Fibroblast of skin of left quadriceps (primary cell): ENCODE data around the gene EPB41L2.
"Not testable (repeated sequence)": the region's sequence is repeated elsewhere in the genome, so short reads cannot be mapped to it uniquely, and the experiment has no call there.

Experiments used
- DNase-seq, 2 experiments: peaks; one replicate each; pipeline ENCODE4 v3.0.0-alpha.2; 2013; ENCODE audit warnings: low read depth in 2 of 2

The EPB41L2 gene

GRCh38 chr6:131003488-131004386, 59.3 kb downstream of the EPB41L2 start:
- no peak for DNase-seq

DNA sequence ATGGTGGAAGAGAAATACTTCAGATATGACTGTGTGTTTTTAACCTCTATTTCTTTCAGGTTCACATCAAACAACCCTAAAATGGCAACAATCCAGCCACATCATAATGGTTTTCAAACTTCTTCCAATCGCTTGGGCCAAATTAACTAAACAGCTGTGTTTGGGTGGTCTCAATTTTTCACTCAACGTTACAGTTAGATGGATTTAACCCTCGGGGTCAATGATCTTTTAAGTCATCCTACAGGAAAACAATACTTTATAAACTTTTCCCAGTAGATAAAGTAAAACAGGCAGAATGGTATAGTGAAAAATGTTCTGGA, 60.4 kb downstream of the EPB41L2 start:
- DNase-seq: no peak

GRCh38 chr6:131001945-131002660, 60.9 kb downstream of the EPB41L2 start:
- DNase-seq: no peak

- no peak for DNase-seq
Measured at GRCh38 chr6:131001111-131001736, 61.8 kb downstream of the EPB41L2 start.

GRCh38 chr6:131000544-131000943, 62.5 kb downstream of the EPB41L2 start:
- no peak for DNase-seq

GRCh38 chr6:130997061-130997753, 65.8 kb downstream of the EPB41L2 start:
- DNase-seq: peak; percentile 52 to 58

- no peak for DNase-seq
Measured at GRCh38 chr6:130996635-130997034, 66.4 kb downstream of the EPB41L2 start.

GRCh38 chr6:130995783-130996447, 67.1 kb downstream of the EPB41L2 start:
- no peak for DNase-seq

DNA sequence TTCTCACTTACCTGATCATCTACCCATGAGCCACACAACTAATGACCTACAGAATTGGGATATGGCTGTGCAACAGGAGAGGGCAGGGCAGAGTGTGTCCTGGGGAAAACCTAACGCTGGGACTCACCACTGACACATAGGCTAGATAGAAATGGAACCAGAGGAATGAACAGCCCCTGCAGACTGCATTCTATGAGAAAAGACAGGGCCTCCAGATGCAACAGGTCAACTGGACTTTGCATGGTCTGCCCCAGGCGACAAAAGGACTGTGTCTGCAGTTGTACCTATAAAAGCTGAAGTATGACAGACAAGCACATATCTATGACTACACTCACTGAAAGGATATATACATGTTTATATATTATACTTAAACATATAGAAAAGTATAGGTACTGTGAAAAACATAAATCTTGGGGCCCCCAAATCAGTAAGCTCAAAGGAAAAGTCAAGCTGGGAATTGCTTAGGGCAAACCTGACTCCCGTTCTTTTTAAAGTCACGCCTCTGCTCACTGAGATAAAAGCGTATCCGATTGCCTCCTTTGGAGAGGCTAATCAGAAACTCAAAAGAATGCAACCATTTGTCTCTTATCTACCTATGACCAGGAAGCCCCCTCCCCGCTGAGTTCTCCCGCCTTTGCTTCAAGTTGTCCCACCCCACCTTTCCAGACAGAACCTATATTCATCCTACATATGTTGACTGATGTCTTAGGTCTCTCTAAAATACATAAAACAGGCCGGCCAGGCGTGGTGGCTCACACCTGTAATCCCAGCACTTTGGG, 68.5 kb downstream of the EPB41L2 start:
- DNase-seq: no peak

GRCh38 chr6:130993292-130993765, 69.7 kb downstream of the EPB41L2 start:
- no peak for DNase-seq

GRCh38 chr6:130991422-130992137, 71.5 kb downstream of the EPB41L2 start:
- no peak for DNase-seq

GRCh38 chr6:130987539-130987938, 75.5 kb downstream of the EPB41L2 start:
- not testable (repeated sequence) for DNase-seq

GRCh38 chr6:130985115-130985514, 77.9 kb downstream of the EPB41L2 start:
- no peak for DNase-seq

DNA sequence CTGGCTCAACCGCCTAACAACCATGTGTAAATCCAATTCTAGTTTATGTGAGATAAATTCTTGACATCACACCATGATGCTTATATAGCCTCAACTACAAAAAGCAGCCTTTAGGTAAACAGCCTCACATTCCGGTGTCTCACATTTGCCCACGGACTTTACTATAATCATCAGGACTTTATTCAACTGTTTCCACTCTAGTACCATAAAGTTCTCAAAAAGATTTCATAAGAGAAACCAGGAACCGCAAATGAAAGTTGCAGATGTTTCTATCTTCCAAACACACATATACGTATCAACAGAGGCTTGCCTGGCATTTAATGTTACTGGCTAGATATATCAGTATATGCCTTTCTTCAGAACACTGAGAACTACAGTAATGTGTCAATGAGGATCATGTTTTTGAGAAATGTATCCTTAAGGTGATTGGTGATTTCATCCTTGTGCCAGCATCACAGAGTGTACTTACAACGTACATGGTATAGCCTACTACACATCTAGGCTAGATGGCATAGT, 80.0 kb downstream of the EPB41L2 start:
- DNase-seq: no peak

DNA sequence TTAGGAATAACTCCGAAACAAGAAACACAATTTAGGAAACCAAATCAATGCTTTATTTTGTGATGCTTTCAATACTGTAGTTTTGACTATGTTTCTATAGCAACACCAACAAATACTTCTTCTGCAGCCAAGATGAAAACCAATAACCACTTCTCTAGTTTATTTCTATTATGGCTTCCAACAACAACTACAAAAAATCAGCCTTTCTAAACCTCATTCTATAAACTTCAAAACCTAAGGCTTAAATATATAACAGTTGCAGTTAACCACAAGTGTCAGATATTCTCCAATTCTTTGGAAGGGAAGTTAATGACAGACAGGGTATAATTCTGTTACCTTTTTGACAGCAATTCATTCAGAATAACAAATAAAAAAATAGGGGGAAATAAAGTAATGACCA, 80.9 kb downstream of the EPB41L2 start:
- no peak for DNase-seq

DNA sequence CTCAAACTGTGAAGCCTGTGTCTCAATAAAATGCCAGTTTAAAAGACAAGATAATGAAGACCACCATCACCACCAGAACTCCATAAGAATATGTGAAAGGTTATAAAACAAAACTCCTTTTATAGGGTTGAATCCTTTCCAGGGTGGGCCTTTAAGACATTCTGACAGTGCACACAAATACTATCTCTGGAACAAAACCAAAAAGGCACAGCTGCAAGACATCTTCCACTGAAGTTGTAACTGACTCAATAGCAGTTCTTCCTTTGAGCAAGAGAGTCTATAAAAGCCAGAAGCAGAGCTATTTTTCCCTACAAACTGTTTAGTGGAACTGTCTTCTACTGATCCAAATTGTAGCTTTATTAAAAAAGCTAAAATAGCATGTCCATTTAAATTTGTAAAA, 81.6 kb downstream of the EPB41L2 start:
- peak in 1 of 2 experiments; percentile 58 for DNase-seq

DNA sequence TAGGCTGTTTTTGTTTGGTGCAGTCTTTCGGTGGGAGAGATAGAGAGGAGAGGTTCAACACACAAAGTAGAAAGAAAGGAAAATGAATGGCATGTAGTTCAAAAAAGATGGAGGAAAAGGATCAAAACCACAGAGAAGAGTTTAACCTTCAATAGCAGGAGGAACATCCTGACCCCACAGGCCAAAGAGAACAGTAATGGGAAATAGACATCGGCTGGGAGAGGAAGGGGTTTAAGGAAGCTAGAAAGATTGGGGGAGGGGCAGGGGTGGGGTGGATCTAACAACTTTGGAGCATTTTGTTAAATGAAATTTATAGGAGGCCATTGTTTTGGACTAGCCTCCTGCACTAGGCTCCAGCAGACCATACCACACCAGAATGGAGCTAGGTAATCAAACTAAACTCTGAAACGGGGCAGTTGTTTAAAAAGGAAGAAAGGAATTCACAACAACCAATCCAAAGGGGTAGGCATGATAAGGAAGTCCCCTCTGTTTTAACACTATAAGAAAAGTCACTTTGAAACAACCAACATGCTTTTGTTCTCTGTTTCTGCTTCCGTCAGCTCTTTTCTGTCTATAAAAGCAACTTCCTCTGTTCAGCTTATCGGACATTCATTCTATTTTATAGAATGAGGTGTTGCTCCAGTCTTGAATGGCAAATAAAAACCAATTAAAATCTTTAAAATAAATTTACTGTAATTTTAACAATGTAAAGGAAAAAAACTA, 82.6 kb downstream of the EPB41L2 start:
- no peak for DNase-seq

DNA sequence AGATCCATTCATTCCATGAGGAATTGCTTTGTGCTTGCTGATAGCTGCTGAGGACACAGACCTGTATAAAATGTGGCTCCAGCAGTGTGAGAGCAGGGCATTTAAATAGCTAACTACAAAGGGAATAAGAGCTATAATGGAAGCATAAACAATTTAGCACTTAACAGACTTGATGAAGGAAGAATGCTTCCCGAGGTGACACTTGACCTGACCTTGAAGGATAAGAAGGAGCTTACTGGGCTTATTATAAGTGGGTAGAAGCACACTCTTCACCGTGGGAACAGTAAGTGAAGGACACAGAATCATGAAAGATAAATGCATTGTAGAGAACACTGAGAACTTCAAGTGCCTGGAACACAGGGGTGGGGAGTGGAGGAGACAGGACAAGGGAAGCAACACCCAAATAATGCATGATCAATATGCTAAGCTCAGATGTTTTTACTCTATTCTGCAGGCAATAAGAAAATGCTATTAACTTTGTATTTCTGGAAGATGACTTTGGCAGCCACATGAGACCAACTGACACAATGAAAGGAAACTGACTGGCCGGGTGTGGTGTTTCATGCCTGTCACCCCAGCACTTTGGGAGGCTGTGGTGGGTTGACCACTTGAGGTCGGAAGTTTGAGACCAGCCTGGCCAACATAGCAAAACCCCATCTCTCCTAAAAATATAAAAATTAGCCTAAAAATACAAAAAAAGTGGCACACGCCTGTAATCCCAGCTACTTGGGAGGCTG, 84.2 kb downstream of the EPB41L2 start:
- DNase-seq: no peak
